ENCODE results near the gene GSTA3. TPM values are rescaled to one million over a fixed set of nuclear protein-coding genes. Genes with fewer than 3 reads are reported as not detected.

GSTA3 gene
- total RNA-seq (ENCODE audit: low replicate concordance), result not detected in 2 replicates

- Histone ChIP-seq H3K27ac (no peak within 1 kb of the TSS), H3K27me3 (no peaks in the 10 kb centered on the region)
- H3K27ac Mint-ChIP-seq, result no peak within 1 kb of the TSS
Observed at GRCh38 chr6:52909531-52909930, at the start of gene GSTA3. TSS of gene GSTA3 (minus strand) at chr6:52909698. CDS start at chr6:52905834, 3,864 bp downstream.

DNA sequence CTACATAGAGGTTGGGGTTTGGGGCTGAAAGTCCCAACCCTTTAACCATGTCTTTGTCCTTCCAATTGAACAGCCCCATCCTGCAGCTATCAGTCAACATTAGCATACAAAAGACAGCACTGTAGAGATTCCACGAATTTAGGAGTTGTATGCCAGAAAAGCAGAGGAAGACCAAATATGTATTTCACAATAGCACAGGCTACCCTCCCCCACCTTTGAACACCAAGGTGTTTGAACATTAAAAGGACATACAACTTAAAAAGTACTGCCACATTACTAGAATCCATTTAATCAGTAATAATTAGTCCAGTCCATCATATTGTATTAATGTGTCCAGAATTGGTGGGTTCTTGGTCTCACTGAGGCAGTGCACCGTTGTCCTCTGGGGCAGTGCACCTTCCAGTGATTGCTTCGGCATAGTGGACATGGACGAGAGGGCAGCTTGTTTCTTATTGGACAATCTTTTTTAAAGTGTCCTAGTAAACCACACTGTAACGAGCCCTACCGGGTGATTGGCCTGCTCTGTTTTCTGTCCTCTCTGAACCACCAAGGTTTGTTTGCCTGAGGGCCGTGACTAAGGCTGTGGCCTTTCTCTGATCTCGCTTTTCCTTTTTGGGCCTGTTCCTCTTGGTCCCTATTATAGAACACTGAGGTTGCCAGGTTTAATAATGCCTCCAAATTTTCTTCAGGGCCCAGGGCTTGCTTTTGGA is 49.2 kb upstream of the GSTA3 start:
- Mint-ChIP-seq H3K4me1 (peaks cover 21% of the 10 kb centered on the region), H3K27ac (no peak overlapping the region), H3K27me3 (ENCODE audit: insufficient read depth, low read depth) (no peaks in the 10 kb centered on the region), H3K36me3 (no peaks in the 10 kb centered on the region), H3K9me3 (peaks cover 10% of the 10 kb centered on the region), H3K4me3 (no peak overlapping the region)
- H3K4me3 ChIP-seq, result no peak overlapping the region
- no peak for DNase-seq (ENCODE audit: low spot score)
- H3K36me3 ChIP-seq, result no peaks in the 10 kb centered on the region
- H3K79me2 ChIP-seq (ENCODE audit: low read depth), result no peaks in the 10 kb centered on the region
- no peak overlapping the region for H3K4me2 ChIP-seq
- peaks cover 5% of the 10 kb centered on the region for H3F3A ChIP-seq (ENCODE audit: low read depth)
- H3K27ac ChIP-seq, result no peak overlapping the region
- peaks cover 15% of the 10 kb centered on the region for H3K4me1 ChIP-seq
- H2AFZ ChIP-seq (replicated peaks), result no peak overlapping the region
- H4K20me1 ChIP-seq (ENCODE audit: low read depth), result no peaks in the 10 kb centered on the region
- no peaks in the 10 kb centered on the region for H3K9me3 ChIP-seq (ENCODE audit: low read depth)
- TF ChIP-seq, protein P1, sequence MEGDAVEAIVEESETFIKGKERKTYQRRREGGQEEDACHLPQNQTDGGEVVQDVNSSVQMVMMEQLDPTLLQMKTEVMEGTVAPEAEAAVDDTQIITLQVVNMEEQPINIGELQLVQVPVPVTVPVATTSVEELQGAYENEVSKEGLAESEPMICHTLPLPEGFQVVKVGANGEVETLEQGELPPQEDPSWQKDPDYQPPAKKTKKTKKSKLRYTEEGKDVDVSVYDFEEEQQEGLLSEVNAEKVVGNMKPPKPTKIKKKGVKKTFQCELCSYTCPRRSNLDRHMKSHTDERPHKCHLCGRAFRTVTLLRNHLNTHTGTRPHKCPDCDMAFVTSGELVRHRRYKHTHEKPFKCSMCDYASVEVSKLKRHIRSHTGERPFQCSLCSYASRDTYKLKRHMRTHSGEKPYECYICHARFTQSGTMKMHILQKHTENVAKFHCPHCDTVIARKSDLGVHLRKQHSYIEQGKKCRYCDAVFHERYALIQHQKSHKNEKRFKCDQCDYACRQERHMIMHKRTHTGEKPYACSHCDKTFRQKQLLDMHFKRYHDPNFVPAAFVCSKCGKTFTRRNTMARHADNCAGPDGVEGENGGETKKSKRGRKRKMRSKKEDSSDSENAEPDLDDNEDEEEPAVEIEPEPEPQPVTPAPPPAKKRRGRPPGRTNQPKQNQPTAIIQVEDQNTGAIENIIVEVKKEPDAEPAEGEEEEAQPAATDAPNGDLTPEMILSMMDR (IDR thresholded peaks at IDR 0.05), result no peak
- TF ChIP-seq EZH2phosphoT487 (IDR thresholded peaks at IDR 0.05) (no peak), EZH2 (IDR thresholded peaks at IDR 0.05) (no peak)
- H3K9ac ChIP-seq, result no peak overlapping the region
- H3K27me3 ChIP-seq, result no peaks in the 10 kb centered on the region

More at GRCh38 chr6:52909531-52909930, at the start of gene GSTA3:
- Histone ChIP-seq H3K9me3 (ENCODE audit: low read depth) (no peaks in the 10 kb centered on the region), H3K79me2 (ENCODE audit: low read depth) (no peaks in the 10 kb centered on the region), H2AFZ (replicated peaks) (peak within 1 kb of the TSS; percentile 28), H3K4me2 (no peak within 1 kb of the TSS), H3F3A (ENCODE audit: low read depth) (no peaks in the 10 kb centered on the region), H3K9ac (no peak within 1 kb of the TSS), H3K4me1 (no peaks in the 10 kb centered on the region), H4K20me1 (ENCODE audit: low read depth) (no peaks in the 10 kb centered on the region), H3K4me3 (no peak within 1 kb of the TSS), H3K36me3 (no peaks in the 10 kb centered on the region)
- Mint-ChIP-seq H3K4me1 (no peaks in the 10 kb centered on the region), H3K9me3 (no peaks in the 10 kb centered on the region), H3K27me3 (ENCODE audit: insufficient read depth, low read depth) (peaks cover 4% of the 10 kb centered on the region), H3K4me3 (no peak within 1 kb of the TSS), H3K36me3 (no peaks in the 10 kb centered on the region)
- TF ChIP-seq EZH2 (IDR thresholded peaks at IDR 0.05), result no peak
- no peak for TF ChIP-seq EZH2phosphoT487 (IDR thresholded peaks at IDR 0.05)
- TF ChIP-seq, protein P1 (IDR thresholded peaks at IDR 0.05), result no peak
- DNase-seq (ENCODE audit: low spot score), result no peak

DNA sequence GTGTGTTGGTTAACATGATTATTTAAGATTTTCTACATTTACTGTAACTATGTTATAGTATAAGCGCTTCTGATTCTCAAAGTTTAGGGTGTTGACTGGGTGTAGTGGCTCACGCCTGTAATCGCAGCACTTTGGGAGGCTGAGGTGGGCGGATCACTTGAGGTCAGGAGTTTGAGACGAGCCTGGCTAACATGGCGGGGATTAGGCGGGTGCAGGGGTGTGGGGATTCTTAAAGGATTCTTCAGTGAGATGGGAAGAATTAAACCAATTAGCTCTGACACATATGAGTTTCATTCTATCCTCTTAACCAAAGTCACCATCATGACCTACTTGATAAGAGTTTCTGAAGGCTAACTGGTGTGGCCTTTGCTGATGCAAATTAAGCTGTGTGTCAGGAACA is 46.4 kb upstream of the GSTA3 start:
- peaks cover 2% of the 10 kb centered on the region for H3K9me3 Mint-ChIP-seq
- peaks cover 18% of the 10 kb centered on the region for H3K4me1 Mint-ChIP-seq
- no peak overlapping the region for H3K4me3 Mint-ChIP-seq
- Histone ChIP-seq H3K36me3 (no peaks in the 10 kb centered on the region), H3K27me3 (no peaks in the 10 kb centered on the region), H3K9me3 (ENCODE audit: low read depth) (no peaks in the 10 kb centered on the region), H3K4me2 (no peak overlapping the region), H3F3A (ENCODE audit: low read depth) (peaks cover 5% of the 10 kb centered on the region), H4K20me1 (ENCODE audit: low read depth) (no peaks in the 10 kb centered on the region), H3K4me1 (peaks cover 14% of the 10 kb centered on the region), H2AFZ (replicated peaks) (no peak overlapping the region), H3K79me2 (ENCODE audit: low read depth) (no peaks in the 10 kb centered on the region), H3K27ac (no peak overlapping the region), H3K9ac (no peak overlapping the region), H3K4me3 (no peak overlapping the region)
- DNase-seq (ENCODE audit: low spot score), result no peak
- no peak overlapping the region for H3K27ac Mint-ChIP-seq
- H3K27me3 Mint-ChIP-seq (ENCODE audit: insufficient read depth, low read depth), result no peaks in the 10 kb centered on the region
- H3K36me3 Mint-ChIP-seq, result no peaks in the 10 kb centered on the region
- TF ChIP-seq EZH2phosphoT487 (IDR thresholded peaks at IDR 0.05) (no peak), EZH2 (IDR thresholded peaks at IDR 0.05) (no peak)
- TF ChIP-seq, protein P1 (IDR thresholded peaks at IDR 0.05), result no peak

Data from neural progenitor cell (in vitro differentiated cells).